Lower lobe of right lung (tissue), 2 donors: ENCODE results near the gene RBP4. TPM values are rescaled to one million over a fixed set of nuclear protein-coding genes. Genes with fewer than 3 reads are reported as not detected.

Source experiments
- ATAC-seq, 2 donors: fragments of 200-7000 bp; cut with Tn5 transposase; one replicate each; pipeline ENCODE4 v1.9.1; 2020 to 2022; ENCODE audit warnings: mild to moderate bottlenecking in 2 of 2, moderate library complexity in 2 of 2
- DNase-seq: peaks from one replicate; pipeline ENCODE4 v3.0.0-alpha.2; 2020
- H3K27ac ChIP-seq: fragments of 200-600 bp; one replicate; pipeline ENCODE4 v1.8.0; 2022
- H3K27me3 ChIP-seq: fragments of 200-600 bp; one replicate; pipeline ENCODE4 v1.8.0; 2022; ENCODE audit warnings: low read depth
- H3K36me3 ChIP-seq: fragments of 200-600 bp; one replicate; pipeline ENCODE4 v1.8.0; 2022; ENCODE audit warnings: mild to moderate bottlenecking
- H3K4me1 ChIP-seq: fragments of 200-600 bp; one replicate; pipeline ENCODE4 v1.8.0; 2022
- H3K4me3 ChIP-seq: fragments of 200-600 bp; one replicate; pipeline ENCODE4 v1.8.0; 2022; ENCODE audit warnings: mild to moderate bottlenecking
- H3K9me3 ChIP-seq: fragments of 200-600 bp; one replicate; pipeline ENCODE4 v1.8.0; 2022
- intact Hi-C: fragments of 100-400 bp; cut with DNase I; formaldehyde crosslinking; loops from one replicate; pipeline ENCODE4 v1.11.0; 2022
- total RNA-seq: library from RNA; stranded (reverse); fragmentation: NEBNext Ultra II Directional; extraction: Animal tissue kit (Norgen Biotek cat#: 25700); gene quantifications from one replicate; pipeline ENCODE4 v1.2.1, GENCODE V29; 2021
- TF ChIP-seq, protein P1 (sequence below): fragments of 200-600 bp; IDR thresholded peaks from one replicate; pipeline ENCODE4 v1.8.0; 2022; ENCODE audit warnings: antibody characterized with exemption, mild to moderate bottlenecking
- donor health status: DM: no; HTN: yes; CAD: no; lungs with severe emphysema.

Gene RBP4
- total RNA-seq, 1 donor from 2014 or later: 17.4 TPM

DNA sequence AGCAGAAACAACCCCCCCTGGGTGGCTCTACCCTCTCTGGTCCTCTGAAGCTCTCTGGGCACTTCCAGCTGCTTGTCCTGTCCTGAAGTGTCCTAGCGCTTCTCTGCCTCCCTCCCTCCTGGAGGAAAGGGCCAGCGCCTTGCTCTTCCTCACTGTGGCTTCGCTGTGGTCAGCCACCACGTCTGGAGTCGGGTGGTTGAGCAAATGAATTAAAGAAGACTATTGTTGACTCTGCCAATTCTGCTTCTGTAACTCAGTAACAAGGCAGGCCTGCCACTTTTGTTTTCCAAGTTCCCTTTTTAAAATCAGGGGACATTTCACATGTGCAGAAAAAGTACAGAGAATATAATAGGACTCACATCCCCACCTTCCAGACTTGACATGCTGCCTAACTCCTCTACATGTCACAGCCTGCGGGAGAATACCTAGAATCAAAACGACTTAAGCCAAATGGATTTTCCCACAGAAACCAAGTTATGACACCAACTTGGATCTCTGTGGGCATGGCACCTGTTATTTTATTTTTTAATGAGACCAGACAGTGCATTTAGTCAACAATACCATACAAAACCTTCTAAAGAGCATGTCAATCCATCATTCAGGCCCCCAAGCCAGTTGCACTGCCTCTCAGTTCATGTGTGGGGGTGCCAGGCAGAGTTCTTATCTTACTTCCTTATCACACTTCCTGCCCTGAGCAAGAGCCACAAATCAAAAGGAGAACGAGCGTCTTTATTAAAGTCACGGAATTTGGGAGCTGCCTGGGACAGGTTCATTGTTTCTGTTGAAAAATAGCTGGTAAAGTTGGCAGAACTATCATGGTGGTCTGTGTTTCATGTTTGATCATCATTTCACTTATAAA, 27.8 kb downstream of the RBP4 start:
- Histone ChIP-seq H3K36me3 (no peaks in the 10 kb centered on the region), H3K27ac (no peak overlapping the region), H3K4me3 (no peak overlapping the region), H3K27me3 (peaks cover 19% of the 10 kb centered on the region), H3K9me3 (no peaks in the 10 kb centered on the region), H3K4me1 (peaks cover 14% of the 10 kb centered on the region)
- TF ChIP-seq, protein P1, sequence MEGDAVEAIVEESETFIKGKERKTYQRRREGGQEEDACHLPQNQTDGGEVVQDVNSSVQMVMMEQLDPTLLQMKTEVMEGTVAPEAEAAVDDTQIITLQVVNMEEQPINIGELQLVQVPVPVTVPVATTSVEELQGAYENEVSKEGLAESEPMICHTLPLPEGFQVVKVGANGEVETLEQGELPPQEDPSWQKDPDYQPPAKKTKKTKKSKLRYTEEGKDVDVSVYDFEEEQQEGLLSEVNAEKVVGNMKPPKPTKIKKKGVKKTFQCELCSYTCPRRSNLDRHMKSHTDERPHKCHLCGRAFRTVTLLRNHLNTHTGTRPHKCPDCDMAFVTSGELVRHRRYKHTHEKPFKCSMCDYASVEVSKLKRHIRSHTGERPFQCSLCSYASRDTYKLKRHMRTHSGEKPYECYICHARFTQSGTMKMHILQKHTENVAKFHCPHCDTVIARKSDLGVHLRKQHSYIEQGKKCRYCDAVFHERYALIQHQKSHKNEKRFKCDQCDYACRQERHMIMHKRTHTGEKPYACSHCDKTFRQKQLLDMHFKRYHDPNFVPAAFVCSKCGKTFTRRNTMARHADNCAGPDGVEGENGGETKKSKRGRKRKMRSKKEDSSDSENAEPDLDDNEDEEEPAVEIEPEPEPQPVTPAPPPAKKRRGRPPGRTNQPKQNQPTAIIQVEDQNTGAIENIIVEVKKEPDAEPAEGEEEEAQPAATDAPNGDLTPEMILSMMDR: no peak
- ATAC-seq (peak; percentile 68 to 72), DNase-seq (peak; percentile 64)
- intact Hi-C loops: no loop called here

DNA sequence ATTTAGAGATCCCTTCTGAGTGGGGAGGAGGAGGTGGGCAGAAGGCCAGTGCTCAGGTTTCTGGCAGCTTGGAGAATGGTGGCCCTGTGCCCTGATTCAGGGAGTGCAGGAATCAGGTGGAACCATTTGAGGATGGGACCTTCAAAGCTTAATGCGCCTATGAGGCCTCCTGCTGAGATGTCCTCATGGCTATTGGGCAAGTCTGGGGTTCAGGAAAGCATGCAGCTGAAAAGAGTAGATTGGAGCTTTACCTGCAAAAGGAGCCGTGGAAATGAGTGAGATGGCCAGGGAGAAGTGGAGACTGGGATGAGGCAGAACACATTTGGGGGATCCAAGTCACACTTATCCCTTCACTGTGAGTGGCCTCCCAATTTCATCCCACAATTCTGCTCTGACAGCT, 28.4 kb downstream of the RBP4 start:
- Histone ChIP-seq H3K36me3 (no peaks in the 10 kb centered on the region), H3K27ac (no peak overlapping the region), H3K4me3 (no peak overlapping the region), H3K9me3 (no peaks in the 10 kb centered on the region), H3K27me3 (peaks cover 26% of the 10 kb centered on the region), H3K4me1 (peaks cover 14% of the 10 kb centered on the region)
- intact Hi-C loops: no loop called here
- DNase-seq: no peak
- TF ChIP-seq, protein P1: no peak
- no peak for ATAC-seq

DNA sequence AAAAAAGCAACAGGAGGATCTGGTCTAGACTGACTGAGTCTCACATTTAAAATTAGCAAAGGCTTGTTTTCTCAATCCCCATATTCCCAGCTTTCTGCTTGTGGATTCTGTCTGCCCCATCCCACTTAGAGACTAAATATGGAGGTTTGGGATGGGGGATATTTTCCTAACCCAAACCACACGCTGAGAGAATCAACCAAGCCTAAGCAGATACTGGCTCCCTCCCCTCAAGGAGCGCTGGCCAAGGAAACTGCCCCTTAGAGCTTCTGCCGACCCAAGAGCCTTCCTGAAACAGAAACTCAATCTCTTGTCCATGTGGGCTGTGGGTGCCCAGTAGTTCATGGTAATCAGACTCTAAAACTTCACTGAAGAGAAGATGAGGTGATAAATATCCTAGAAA, 30.7 kb downstream of the RBP4 start:
- H3K4me3 ChIP-seq: no peak overlapping the region
- no peak for ATAC-seq
- no peak overlapping the region for H3K27ac ChIP-seq
- no peak for DNase-seq
- TF ChIP-seq, protein P1: no peak
- intact Hi-C loops: no loop called here
- no peaks in the 10 kb centered on the region for H3K9me3 ChIP-seq
- no peaks in the 10 kb centered on the region for H3K36me3 ChIP-seq
- H3K27me3 ChIP-seq: peaks cover 41% of the 10 kb centered on the region
- H3K4me1 ChIP-seq: peaks cover 28% of the 10 kb centered on the region

DNA sequence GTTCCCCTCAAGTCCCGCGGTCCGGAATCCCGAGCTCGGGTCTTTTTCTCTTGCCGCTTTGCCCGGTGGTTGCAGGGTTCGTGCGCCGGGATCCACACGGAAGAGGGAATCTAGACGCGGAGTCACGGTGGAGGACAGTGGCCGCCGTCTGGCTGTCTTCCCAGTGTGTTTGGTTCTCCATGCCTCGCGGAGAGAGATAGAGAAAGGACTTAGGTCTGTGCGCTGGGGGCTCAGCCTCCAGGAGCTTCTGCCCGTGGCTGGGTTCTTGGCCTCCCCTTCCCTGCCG, 33.0 kb downstream of the RBP4 start:
- no peaks in the 10 kb centered on the region for H3K36me3 ChIP-seq
- H3K9me3 ChIP-seq: no peaks in the 10 kb centered on the region
- DNase-seq (no peak), ATAC-seq (no peak)
- peaks cover 39% of the 10 kb centered on the region for H3K27me3 ChIP-seq
- H3K4me3 ChIP-seq: peak overlapping the region; percentile 48
- intact Hi-C loops: no loop called here
- peaks cover 22% of the 10 kb centered on the region for H3K4me1 ChIP-seq
- H3K27ac ChIP-seq: no peak overlapping the region
- TF ChIP-seq, protein P1: no peak

DNA sequence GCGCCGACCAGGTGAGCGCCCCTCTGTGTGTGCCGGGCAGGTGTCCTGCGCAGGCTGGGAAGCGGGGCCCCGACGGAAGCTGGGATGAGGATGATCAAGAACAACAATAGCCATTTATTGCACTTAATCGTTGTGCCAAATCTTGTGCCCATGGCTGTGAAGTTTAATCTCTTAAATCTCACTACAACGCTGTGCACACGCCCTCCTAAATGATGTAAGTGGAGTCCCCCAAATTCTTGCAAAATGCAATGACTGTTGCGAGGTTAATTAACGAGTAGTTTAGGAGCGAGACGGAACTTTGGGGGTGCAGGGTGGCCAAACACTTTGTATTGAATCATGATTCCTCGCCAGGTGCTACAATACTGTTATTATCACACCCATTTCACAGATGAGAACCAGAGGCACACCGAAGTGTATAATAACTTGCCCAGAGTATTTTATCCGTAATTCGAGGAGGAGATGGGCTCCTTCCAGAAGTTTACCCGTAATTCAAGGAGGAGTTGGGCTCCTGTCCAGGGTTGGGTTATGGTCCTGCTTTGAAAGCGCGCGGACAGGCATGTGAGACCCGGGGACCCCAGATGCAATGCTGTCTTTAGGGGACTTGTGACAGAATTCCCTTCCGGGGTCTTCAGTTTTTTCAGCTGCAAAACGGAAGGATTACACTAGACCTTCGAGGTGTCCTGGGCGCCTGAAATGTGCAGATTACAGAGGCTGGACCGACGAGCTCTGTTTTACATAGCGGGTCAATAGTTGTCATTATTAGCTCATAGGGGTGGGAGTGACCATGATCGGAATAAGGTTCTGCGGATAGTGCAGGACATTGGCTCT, 33.5 kb downstream of the RBP4 start:
- Histone ChIP-seq H3K27ac (peak overlapping the region; percentile 34), H3K4me3 (peak overlapping the region; percentile 48)
- no peak for DNase-seq

More for the DNA sequence above, 33.5 kb downstream of the RBP4 start:
- no peaks in the 10 kb centered on the region for H3K9me3 ChIP-seq
- intact Hi-C loops: no loop called here
- H3K4me1 ChIP-seq: peaks cover 16% of the 10 kb centered on the region
- TF ChIP-seq, protein P1: no peak
- no peak for ATAC-seq
- peaks cover 39% of the 10 kb centered on the region for H3K27me3 ChIP-seq
- no peaks in the 10 kb centered on the region for H3K36me3 ChIP-seq
